Measurements from ENCODE around the gene CDKAL1.
"Not testable (repeated sequence)": the region's sequence is repeated elsewhere in the genome, so short reads cannot be mapped to it uniquely, and the experiment has no call there.

CDKAL1 gene

DNA sequence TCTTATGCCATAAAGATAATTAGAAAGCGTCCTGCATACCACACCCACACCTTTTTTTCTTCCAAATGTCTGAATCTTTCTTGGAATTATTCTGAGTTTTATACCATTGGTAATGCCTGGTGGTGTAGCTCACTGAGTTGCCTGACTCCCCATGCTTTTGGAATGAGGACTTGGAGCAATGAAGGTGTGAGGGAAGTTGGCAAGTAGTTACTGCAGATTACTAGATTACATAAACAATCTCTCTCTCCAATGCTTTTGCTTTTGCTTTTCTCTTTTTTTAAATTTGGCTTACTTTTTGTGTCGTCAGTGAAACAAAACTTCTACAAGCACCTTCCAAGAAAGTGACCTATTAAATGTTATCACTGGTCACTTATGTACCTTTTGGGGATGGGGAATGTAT lies 653.2 kb downstream of the CDKAL1 start:
- Histone ChIP-seq H3K4me1 (ENCODE audit: control extremely low read depth in 1 of 4, control insufficient read depth in 4 of 4, insufficient read depth in 4 of 4, low read length in 3 of 4) (peaks cover 0 to 33% (median 4%) of the 10 kb centered on the region in 4 experiments), H3K36me3 (ENCODE audit: control insufficient read depth in 4 of 4, insufficient read depth in 4 of 4, low read length in 3 of 4) (no peaks in the 10 kb centered on the region), H3K27ac (ENCODE audit: insufficient read depth in 1 of 2, low read depth in 1 of 2, low read length in 2 of 2, poor library complexity in 1 of 2, severe bottlenecking in 2 of 2) (no peak overlapping the region), H3K9me3 (ENCODE audit: control extremely low read depth in 1 of 5, control insufficient read depth in 4 of 5, insufficient read depth in 2 of 5, low read depth in 1 of 5, low read length in 4 of 5) (no peaks in the 10 kb centered on the region), H3K4me3 (ENCODE audit: control insufficient read depth in 1 of 7, extremely low read depth in 1 of 7, insufficient read depth in 4 of 7, low read depth in 2 of 7, low read length in 6 of 7) (no peak overlapping the region), H3K27me3 (replicated peaks in 2 of 5; ENCODE audit: control insufficient read depth in 4 of 5, insufficient read depth in 5 of 5, low read length in 4 of 5) (no peaks in the 10 kb centered on the region)
- WGBS (ENCODE audit: insufficient coverage) = no CpG with 5 or more reads among the region's 2 CpGs
- ChIA-PET CTCF (no interaction called here), POLR2A (no interaction called here)
- DNase-seq = no peak

DNA sequence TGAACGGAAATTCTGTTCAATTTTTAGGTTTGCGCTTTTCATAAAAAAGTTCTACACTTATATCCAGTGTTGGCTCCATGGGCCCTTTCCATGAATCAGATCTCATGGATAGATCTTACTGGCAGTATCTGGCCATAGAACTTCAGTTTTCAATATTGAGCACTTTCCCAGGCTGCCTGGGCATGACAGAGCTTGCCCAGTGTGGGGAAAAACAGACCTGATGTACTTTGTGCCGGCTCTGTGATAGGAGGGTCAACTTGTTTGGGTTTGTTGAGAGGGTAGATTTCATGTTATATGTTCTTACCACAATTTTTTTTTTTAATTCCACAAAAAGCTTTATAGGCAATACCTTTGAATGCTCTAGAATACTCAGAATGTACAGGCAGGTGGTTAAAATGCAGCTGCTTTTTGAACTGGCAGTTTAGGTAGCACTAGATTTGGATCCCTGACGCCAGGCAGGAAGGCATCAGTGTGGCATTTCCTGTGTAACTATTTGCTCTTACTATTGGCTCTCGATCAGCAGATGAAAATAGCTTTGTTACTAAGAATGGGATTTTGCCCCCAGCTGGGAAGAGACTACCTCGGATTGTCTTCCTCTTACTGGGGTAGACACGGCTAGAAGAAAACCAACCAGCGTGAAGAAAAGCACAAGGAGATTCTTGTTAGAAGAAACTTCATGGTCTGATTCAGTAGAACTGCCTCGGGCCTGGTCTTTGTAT lies 654.4 kb downstream of the CDKAL1 start:
- H3K4me3 ChIP-seq (ENCODE audit: control insufficient read depth in 1 of 7, extremely low read depth in 1 of 7, insufficient read depth in 4 of 7, low read depth in 2 of 7, low read length in 6 of 7) = no peak overlapping the region

DNA sequence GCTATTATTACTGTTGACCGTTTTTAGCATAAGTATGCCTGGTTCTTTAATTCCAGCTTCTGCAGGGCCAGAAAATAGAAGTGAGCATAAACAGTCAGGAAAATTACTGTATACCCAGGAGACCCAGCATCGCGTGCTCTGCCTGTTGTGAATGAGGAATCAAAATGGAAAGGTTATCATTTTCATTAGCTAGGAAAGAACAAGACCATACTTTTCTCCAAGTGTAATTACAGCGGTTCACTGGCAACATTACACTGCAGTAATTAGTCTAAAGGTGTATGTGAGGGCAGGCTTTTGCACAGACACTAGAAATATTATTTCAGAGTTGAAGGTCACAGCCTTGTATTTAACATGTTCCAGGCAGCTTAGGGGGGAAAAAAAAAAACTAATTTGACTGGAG lies 655.5 kb downstream of the CDKAL1 start:
- Histone ChIP-seq H3K36me3 (ENCODE audit: control insufficient read depth in 4 of 4, insufficient read depth in 4 of 4, low read length in 3 of 4) (no peaks in the 10 kb centered on the region), H3K9me3 (ENCODE audit: control extremely low read depth in 1 of 5, control insufficient read depth in 4 of 5, insufficient read depth in 2 of 5, low read depth in 1 of 5, low read length in 4 of 5) (peaks cover 0 to 7% (median 3%) of the 10 kb centered on the region in 5 experiments), H3K4me1 (ENCODE audit: control extremely low read depth in 1 of 4, control insufficient read depth in 4 of 4, insufficient read depth in 4 of 4, low read length in 3 of 4) (peaks cover 0 to 33% (median 4%) of the 10 kb centered on the region in 4 experiments), H3K27ac (ENCODE audit: insufficient read depth in 1 of 2, low read depth in 1 of 2, low read length in 2 of 2, poor library complexity in 1 of 2, severe bottlenecking in 2 of 2) (no peak overlapping the region), H3K4me3 (ENCODE audit: control insufficient read depth in 1 of 7, extremely low read depth in 1 of 7, insufficient read depth in 4 of 7, low read depth in 2 of 7, low read length in 6 of 7) (no peak overlapping the region), H3K27me3 (replicated peaks in 2 of 5; ENCODE audit: control insufficient read depth in 4 of 5, insufficient read depth in 5 of 5, low read length in 4 of 5) (no peaks in the 10 kb centered on the region)
- DNase-seq = no peak
- ChIA-PET CTCF (no interaction called here), POLR2A (interaction anchor here (0.6 kb wide), 1 partner anchor 363 kb away, joined by 3 read pairs; no protein-coding TSS in a partner anchor)
- 93% methylated on average over 3 of the region's 4 CpGs for WGBS (ENCODE audit: insufficient coverage)

More for the DNA sequence above, 654.4 kb downstream of the CDKAL1 start:
- Histone ChIP-seq H3K36me3 (ENCODE audit: control insufficient read depth in 4 of 4, insufficient read depth in 4 of 4, low read length in 3 of 4) (no peaks in the 10 kb centered on the region), H3K27me3 (replicated peaks in 2 of 5; ENCODE audit: control insufficient read depth in 4 of 5, insufficient read depth in 5 of 5, low read length in 4 of 5) (no peaks in the 10 kb centered on the region), H3K4me1 (ENCODE audit: control extremely low read depth in 1 of 4, control insufficient read depth in 4 of 4, insufficient read depth in 4 of 4, low read length in 3 of 4) (peaks cover 0 to 33% (median 4%) of the 10 kb centered on the region in 4 experiments), H3K27ac (ENCODE audit: insufficient read depth in 1 of 2, low read depth in 1 of 2, low read length in 2 of 2, poor library complexity in 1 of 2, severe bottlenecking in 2 of 2) (no peak overlapping the region), H3K9me3 (ENCODE audit: control extremely low read depth in 1 of 5, control insufficient read depth in 4 of 5, insufficient read depth in 2 of 5, low read depth in 1 of 5, low read length in 4 of 5) (peaks cover 0 to 3% (median 0%) of the 10 kb centered on the region in 5 experiments)
- POLR2A ChIA-PET = interaction anchor here (0.6 kb wide), 1 partner anchor 362 kb away, joined by 3 read pairs; no protein-coding TSS in a partner anchor
- WGBS (ENCODE audit: insufficient coverage) = 65% methylated on average over 9 of the region's 9 CpGs
- CTCF ChIA-PET = no interaction called here
- DNase-seq = no peak

DNA sequence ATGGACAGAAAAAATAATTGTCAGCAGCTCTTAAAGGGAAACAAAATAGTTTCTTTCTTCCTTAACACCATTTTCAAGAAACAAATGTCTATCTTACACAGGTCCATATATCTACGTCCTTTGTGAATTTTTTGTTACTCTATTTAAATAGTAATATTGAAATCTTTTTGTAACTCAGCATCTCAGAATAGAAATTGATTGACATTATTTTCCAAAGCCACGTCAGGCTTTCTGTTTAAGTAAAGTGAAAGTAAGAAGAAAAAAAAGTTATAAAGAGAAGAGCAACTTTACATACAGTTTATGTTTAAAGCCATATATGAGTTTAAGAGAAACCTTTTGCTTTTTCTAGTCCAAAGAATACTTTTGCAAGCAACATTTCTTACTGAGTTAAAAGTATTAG lies 656.4 kb downstream of the CDKAL1 start:
- Histone ChIP-seq H3K4me1 (ENCODE audit: control extremely low read depth in 1 of 4, control insufficient read depth in 4 of 4, insufficient read depth in 4 of 4, low read length in 3 of 4) (peaks cover 0 to 33% (median 4%) of the 10 kb centered on the region in 4 experiments), H3K36me3 (ENCODE audit: control insufficient read depth in 4 of 4, insufficient read depth in 4 of 4, low read length in 3 of 4) (no peaks in the 10 kb centered on the region), H3K4me3 (ENCODE audit: control insufficient read depth in 1 of 7, extremely low read depth in 1 of 7, insufficient read depth in 4 of 7, low read depth in 2 of 7, low read length in 6 of 7) (peak overlapping the region in 4 of 7 experiments; percentile 11 to 67 (median 55)), H3K27ac (ENCODE audit: insufficient read depth in 1 of 2, low read depth in 1 of 2, low read length in 2 of 2, poor library complexity in 1 of 2, severe bottlenecking in 2 of 2) (peak overlapping the region in 1 of 2 experiments; percentile 37), H3K27me3 (replicated peaks in 2 of 5; ENCODE audit: control insufficient read depth in 4 of 5, insufficient read depth in 5 of 5, low read length in 4 of 5) (no peaks in the 10 kb centered on the region), H3K9me3 (ENCODE audit: control extremely low read depth in 1 of 5, control insufficient read depth in 4 of 5, insufficient read depth in 2 of 5, low read depth in 1 of 5, low read length in 4 of 5) (peaks cover 0 to 7% (median 3%) of the 10 kb centered on the region in 5 experiments)
- ChIA-PET POLR2A (no interaction called here), CTCF (interaction anchor here (1.1 kb wide), 1 partner anchor 627 kb away, joined by 3 read pairs; no protein-coding TSS in a partner anchor)
- WGBS (ENCODE audit: insufficient coverage) = no CpG with 5 or more reads among the region's 2 CpGs
- peak in 2 of 3 donors; percentile 17 to 19 for DNase-seq

DNA sequence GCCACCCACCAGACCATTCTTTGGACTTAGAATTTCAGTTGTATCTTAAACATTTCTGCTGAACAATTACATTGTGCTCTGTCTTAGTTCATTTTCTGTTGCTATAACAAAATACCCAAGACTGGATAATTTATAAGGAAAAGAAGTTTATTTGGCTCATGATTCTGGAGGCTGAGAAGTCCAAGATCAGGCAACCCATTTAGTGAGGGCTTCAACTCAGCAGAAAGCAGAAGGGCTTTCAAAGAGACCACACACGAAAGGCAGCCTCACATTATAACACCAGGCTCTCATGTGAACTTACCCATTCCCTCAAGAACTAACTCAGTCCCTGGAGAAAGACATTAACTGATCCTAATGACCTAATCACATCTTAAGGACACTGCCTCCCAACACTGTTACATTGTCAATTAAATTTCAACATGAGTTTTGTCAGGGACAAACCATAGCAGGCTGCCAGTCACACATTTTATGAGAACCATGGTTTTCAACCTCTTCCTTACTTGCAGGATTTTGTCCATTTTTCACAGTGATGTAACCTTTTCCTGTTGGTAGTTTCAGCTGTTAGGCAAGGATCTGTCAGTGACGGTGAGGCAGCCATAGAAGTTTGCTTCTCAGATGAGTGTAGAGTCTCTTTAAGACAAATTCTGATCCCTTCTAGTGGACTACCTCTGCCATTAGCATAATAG lies 659.7 kb downstream of the CDKAL1 start:
- 100% methylated on average over 2 of the region's 2 CpGs for WGBS (ENCODE audit: insufficient coverage)
- Histone ChIP-seq H3K4me3 (ENCODE audit: control insufficient read depth in 1 of 7, extremely low read depth in 1 of 7, insufficient read depth in 4 of 7, low read depth in 2 of 7, low read length in 6 of 7) (no peak overlapping the region), H3K4me1 (ENCODE audit: control extremely low read depth in 1 of 4, control insufficient read depth in 4 of 4, insufficient read depth in 4 of 4, low read length in 3 of 4) (peaks cover 0 to 22% (median 0%) of the 10 kb centered on the region in 4 experiments), H3K27ac (ENCODE audit: insufficient read depth in 1 of 2, low read depth in 1 of 2, low read length in 2 of 2, poor library complexity in 1 of 2, severe bottlenecking in 2 of 2) (no peak overlapping the region), H3K36me3 (ENCODE audit: control insufficient read depth in 4 of 4, insufficient read depth in 4 of 4, low read length in 3 of 4) (no peaks in the 10 kb centered on the region), H3K27me3 (replicated peaks in 2 of 5; ENCODE audit: control insufficient read depth in 4 of 5, insufficient read depth in 5 of 5, low read length in 4 of 5) (no peaks in the 10 kb centered on the region), H3K9me3 (ENCODE audit: control extremely low read depth in 1 of 5, control insufficient read depth in 4 of 5, insufficient read depth in 2 of 5, low read depth in 1 of 5, low read length in 4 of 5) (peaks cover 0 to 7% (median 3%) of the 10 kb centered on the region in 5 experiments)
- ChIA-PET CTCF (no interaction called here), POLR2A (no interaction called here)
- DNase-seq = no peak

DNA sequence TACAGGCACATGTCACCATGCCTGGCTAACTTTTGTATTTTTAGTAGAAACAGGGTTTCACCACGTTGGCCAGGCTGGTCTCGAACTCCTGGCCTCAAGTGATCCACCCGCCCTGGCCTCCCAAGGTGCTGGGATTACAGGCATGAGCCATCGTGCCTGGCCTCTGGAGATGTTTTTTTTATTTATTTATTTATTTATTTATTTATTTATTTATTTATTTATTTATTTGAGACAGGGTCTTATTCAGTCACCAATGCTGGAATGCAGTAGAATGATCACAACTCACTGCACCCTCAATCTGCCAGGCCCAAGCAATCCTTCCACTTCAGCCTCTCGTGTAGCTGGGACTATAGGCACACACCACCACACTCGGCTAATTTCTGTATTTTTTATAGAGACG lies 661.0 kb downstream of the CDKAL1 start:
- POLR2A ChIA-PET; H3K4me3 ChIP-seq (ENCODE audit: control insufficient read depth in 1 of 7, extremely low read depth in 1 of 7, insufficient read depth in 4 of 7, low read depth in 2 of 7, low read length in 6 of 7); H3K27ac ChIP-seq (ENCODE audit: insufficient read depth in 1 of 2, low read depth in 1 of 2, low read length in 2 of 2, poor library complexity in 1 of 2, severe bottlenecking in 2 of 2); CTCF ChIA-PET; H3K27me3 ChIP-seq (replicated peaks in 2 of 5; ENCODE audit: control insufficient read depth in 4 of 5, insufficient read depth in 5 of 5, low read length in 4 of 5); DNase-seq; H3K9me3 ChIP-seq (ENCODE audit: control extremely low read depth in 1 of 5, control insufficient read depth in 4 of 5, insufficient read depth in 2 of 5, low read depth in 1 of 5, low read length in 4 of 5); H3K36me3 ChIP-seq (ENCODE audit: control insufficient read depth in 4 of 4, insufficient read depth in 4 of 4, low read length in 3 of 4): not testable (repeated sequence)
- WGBS (ENCODE audit: insufficient coverage) = 100% methylated on average over 3 of the region's 7 CpGs
- peaks cover 0 to 19% (median 0%) of the 10 kb centered on the region in 4 experiments for H3K4me1 ChIP-seq (ENCODE audit: control extremely low read depth in 1 of 4, control insufficient read depth in 4 of 4, insufficient read depth in 4 of 4, low read length in 3 of 4)

Measured in common myeloid progenitor, CD34-positive (primary cell).